ENCODE data around the gene CATSPER3. TPM values are rescaled to one million over a fixed set of nuclear protein-coding genes. Genes with fewer than 3 reads are reported as not detected.

The CATSPER3 gene
- total and polyA plus RNA-seq, 2 of the 13 experiments (the other 11 are each of a cell fraction or from before 2014, with no cell fraction given), result 0.33 to 0.37 TPM

DNA sequence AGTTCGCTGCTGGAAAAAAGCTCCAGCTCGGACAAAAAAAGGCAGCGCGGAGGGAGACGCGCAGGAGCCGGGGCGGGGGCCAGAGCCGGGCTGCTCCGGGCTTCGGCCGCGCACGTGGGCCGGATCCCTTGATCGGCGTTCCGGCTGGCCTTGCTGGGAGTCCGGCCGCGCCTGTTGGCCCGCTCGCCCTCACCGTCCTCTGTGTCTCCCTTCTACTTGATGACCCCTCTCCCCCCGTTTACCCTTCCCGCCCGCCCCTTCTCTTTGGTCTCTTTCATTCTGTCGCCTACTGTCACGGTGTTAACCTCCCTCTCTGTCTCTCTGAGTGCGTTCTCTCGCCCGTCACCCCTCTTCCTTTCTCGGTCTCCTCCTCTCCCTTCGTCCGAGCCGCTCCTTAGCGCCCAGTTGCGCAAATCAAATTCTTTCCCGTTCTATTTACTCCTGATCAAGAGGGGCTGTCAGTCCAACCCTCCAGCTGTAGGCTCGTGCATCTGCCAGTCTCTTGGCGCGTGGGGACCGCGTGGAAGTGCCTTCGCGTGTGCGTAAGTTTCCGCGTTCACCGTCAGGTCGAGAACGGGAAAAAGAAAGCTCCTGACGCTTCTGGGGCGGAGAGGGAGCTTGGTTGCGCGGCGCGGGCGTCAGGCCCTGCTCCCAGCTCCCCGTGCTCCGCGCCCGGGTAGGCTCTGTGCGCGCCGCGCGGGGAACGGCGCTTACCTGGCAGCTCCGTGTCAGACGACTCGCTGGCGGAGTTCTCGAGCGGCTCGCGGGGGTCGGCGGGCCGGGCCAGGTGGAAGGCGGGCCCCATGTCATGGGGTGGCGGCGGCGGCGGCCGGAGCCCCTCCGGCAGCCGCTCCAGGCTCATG is 65.5 kb downstream of the CATSPER3 start:
- no peak overlapping the region for H2AFZ ChIP-seq (ENCODE audit: low read length)
- H3K27ac ChIP-seq (ENCODE audit: extremely low read length, insufficient read depth, low read length), result peak overlapping the region; percentile 90
- in situ Hi-C loops (cut with HindIII; ENCODE audit: extremely low pct_ligation_motif_present, low pct_unique_long_range_greater_than_20kb), result loop anchor here (10.0 kb wide), 2 partner anchors 152 to 302 kb away; no protein-coding TSS in a partner anchor
- H3K4me1 ChIP-seq (ENCODE audit: insufficient read depth, low read length), result peaks cover 21% of the 10 kb centered on the region
- no peaks in the 10 kb centered on the region for H3K27me3 ChIP-seq (ENCODE audit: control insufficient read depth in 1 of 2, insufficient read depth in 2 of 2, low read length in 2 of 2)
- DNase-seq (ENCODE audit: low spot score), result peak; percentile 18
- intact Hi-C loops (cut with micrococcal nuclease; ENCODE audit: unreplicated experiment), result loop anchor here (1.0 to 5.0 kb wide), 3 partner anchors 66 to 159 kb away; partner anchors contain the start of gene CATSPER3
- H3K79me2 ChIP-seq (ENCODE audit: insufficient read depth, low read length), result peaks cover 26% of the 10 kb centered on the region
- H4K20me1 ChIP-seq (ENCODE audit: insufficient read depth, low read length), result no peaks in the 10 kb centered on the region
- BruUV-seq (replicated peaks), result no TSS peak
- ChIA-PET CTCF (ENCODE audit: low intra/inter-chr PET ratio, low total read pairs) (no interaction called here), POLR2A (interaction anchor here (0.7 to 1.6 kb wide), 6 partner anchors 68 to 159 kb away, joined by 3 to 15 read pairs (median 3); partner anchors contain the start of gene PCBD2)
- peak overlapping the region; percentile 93 for H3K9ac ChIP-seq (ENCODE audit: insufficient read depth, low read depth, low read length)
- no peak for FAIRE-seq
- H3K4me2 ChIP-seq (ENCODE audit: low read depth, low read length), result peak overlapping the region; percentile 83
- peak; percentile 26 for ATAC-seq
- H3K9me3 ChIP-seq (ENCODE audit: low read length), result no peaks in the 10 kb centered on the region
- WGBS (ENCODE audit: low lambda C conversion rate), result 3% methylated on average over 38 of the region's 89 CpGs
- peaks cover 3 to 14% of the 10 kb centered on the region in 2 experiments; a peak in 3 of 5 replicates for H3K36me3 ChIP-seq (replicated peaks in 1 of 2; ENCODE audit: control insufficient read depth in 1 of 2, insufficient read depth in 2 of 2, low read length in 2 of 2)
- H3K4me3 ChIP-seq (replicated peaks in 1 of 3; ENCODE audit: insufficient read depth in 1 of 3, low read depth in 2 of 3, low read length in 3 of 3), result peak overlapping the region; percentile 83 to 93 (median 89)
- TF ChIP-seq HNRNPLL (IDR thresholded peaks at IDR 0.05; ENCODE audit: low read depth, low read length, poor library complexity, severe bottlenecking) (peak; percentile 73), RNF2 (conservative IDR thresholded peaks at IDR 0.05; ENCODE audit: low read depth) (peak; percentile 54), SUZ12 (IDR thresholded peaks at IDR 0.05; ENCODE audit: low read depth, low read length) (no peak), ZNF691 (CRISPR knock-in tag; IDR thresholded peaks at IDR 0.05; ENCODE audit: borderline replicate concordance, low read depth) (no peak), MIER3 (CRISPR knock-in tag; IDR thresholded peaks at IDR 0.05; ENCODE audit: borderline replicate concordance) (no peak), ZNF549 (CRISPR knock-in tag; IDR thresholded peaks at IDR 0.05) (no peak), SATB2 (CRISPR knock-in tag; IDR thresholded peaks at IDR 0.05) (no peak), MEIS2 (CRISPR knock-in tag; IDR thresholded peaks at IDR 0.05) (0 out of 2 replicates have a peak, but pooled peaks have one; percentile 42), ZNF335 (CRISPR knock-in tag; IDR thresholded peaks at IDR 0.05) (no peak), ZNF121 (CRISPR knock-in tag; IDR thresholded peaks at IDR 0.05) (no peak), SRSF4 (IDR thresholded peaks at IDR 0.05; ENCODE audit: low read depth, low read length, poor library complexity, severe bottlenecking) (no peak), POGZ (CRISPR knock-in tag; IDR thresholded peaks at IDR 0.05) (no peak), CCDC6 (CRISPR knock-in tag; IDR thresholded peaks at IDR 0.05) (0 out of 2 replicates have a peak, but pooled peaks have one; percentile 22), NPAS2 (CRISPR knock-in tag; IDR thresholded peaks at IDR 0.05; ENCODE audit: borderline replicate concordance) (no peak), ATF7-NPFF (CRISPR knock-in tag; IDR thresholded peaks at IDR 0.05; ENCODE audit: low read depth) (no peak), GABPA (IDR thresholded peaks at IDR 0.05; ENCODE audit: low read depth, low read length) (no peak), GABPA (CRISPR knock-in tag; IDR thresholded peaks at IDR 0.05; ENCODE audit: low read depth) (no peak), HES4 (CRISPR knock-in tag; IDR thresholded peaks at IDR 0.05; ENCODE audit: borderline replicate concordance) (no peak), CENPX (CRISPR knock-in tag; IDR thresholded peaks at IDR 0.05) (no peak), ZNF703 (CRISPR knock-in tag; IDR thresholded peaks at IDR 0.05; ENCODE audit: borderline replicate concordance) (no peak), HBP1 (CRISPR knock-in tag; IDR thresholded peaks at IDR 0.05; ENCODE audit: low read depth) (peak; percentile 23; the same call in 1 of the 2 replicates)
- TF ChIP-seq, protein P1, sequence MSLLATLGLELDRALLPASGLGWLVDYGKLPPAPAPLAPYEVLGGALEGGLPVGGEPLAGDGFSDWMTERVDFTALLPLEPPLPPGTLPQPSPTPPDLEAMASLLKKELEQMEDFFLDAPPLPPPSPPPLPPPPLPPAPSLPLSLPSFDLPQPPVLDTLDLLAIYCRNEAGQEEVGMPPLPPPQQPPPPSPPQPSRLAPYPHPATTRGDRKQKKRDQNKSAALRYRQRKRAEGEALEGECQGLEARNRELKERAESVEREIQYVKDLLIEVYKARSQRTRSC (CRISPR knock-in tag; IDR thresholded peaks at IDR 0.05; ENCODE audit: low read depth), result no peak
